HEK293 (cell line): ENCODE measurements around the gene TAGLN.

Source experiments
- BCL11B ChIP-seq: fragments of 450-650 bp; formaldehyde crosslinking; IDR thresholded peaks from 2 replicates; pipeline ENCODE4 v1.5.1; 2016; ENCODE audit warnings: low read depth, missing biosample characterization, missing genetic modification characterization
- GFI1B ChIP-seq: fragments of 450-650 bp; formaldehyde crosslinking; IDR thresholded peaks from 2 replicates; pipeline ENCODE4 v1.5.1; 2016; ENCODE audit warnings: missing biosample characterization, missing genetic modification characterization
- RBAK ChIP-seq: fragments of 450-650 bp; formaldehyde crosslinking; IDR thresholded peaks from 2 replicates; pipeline ENCODE4 v1.5.1; 2016; ENCODE audit warnings: missing biosample characterization, missing genetic modification characterization
- ZNF140 ChIP-seq: fragments of 450-650 bp; formaldehyde crosslinking; IDR thresholded peaks from 2 replicates; pipeline ENCODE4 v1.5.1; 2016; ENCODE audit warnings: missing biosample characterization, missing genetic modification characterization
- ZNF274 ChIP-seq, 2 experiments: fragments of 200-500 bp in 1 of 2; fragments of 450-650 bp in 1 of 2; sonication (Bioruptor generic) in 1 of 2; formaldehyde crosslinking in 1 of 2; IDR thresholded peaks; 2 replicates each; pipeline versions ENCODE4 v1.5.1 to v1.6.1; 2014 to 2016; ENCODE audit warnings: borderline replicate concordance in 1 of 2, inconsistent platforms in 1 of 2, low read length in 1 of 2, missing biosample characterization in 1 of 2, missing genetic modification characterization in 1 of 2
- ZNF416 ChIP-seq: fragments of 450-650 bp; formaldehyde crosslinking; IDR thresholded peaks from 2 replicates; pipeline ENCODE4 v1.5.1; 2016; ENCODE audit warnings: missing biosample characterization, missing genetic modification characterization
- ZNF473 ChIP-seq: fragments of 450-650 bp; formaldehyde crosslinking; IDR thresholded peaks from 2 replicates; pipeline ENCODE4 v1.5.1; 2017; ENCODE audit warnings: missing biosample characterization, missing genetic modification characterization
- ZNF830 ChIP-seq: fragments of 450-650 bp; IDR thresholded peaks from 2 replicates; pipeline ENCODE4 v1.5.0; 2018; ENCODE audit warnings: missing biosample characterization, missing genetic modification characterization, low read depth, mild to moderate bottlenecking, moderate library complexity
- ZNF837 ChIP-seq: fragments of 450-650 bp; formaldehyde crosslinking; IDR thresholded peaks from 2 replicates; pipeline ENCODE4 v1.5.1; 2016; ENCODE audit warnings: missing biosample characterization, missing genetic modification characterization
- TF ChIP-seq, protein P1 (sequence below): fragments of 450-650 bp; formaldehyde crosslinking; IDR thresholded peaks from 2 replicates; pipeline ENCODE4 v1.5.1; 2016; ENCODE audit warnings: missing biosample characterization, missing genetic modification characterization
- TF ChIP-seq, protein P2 (sequence below): fragments of 450-650 bp; formaldehyde crosslinking; IDR thresholded peaks from 2 replicates; pipeline ENCODE4 v1.5.1; 2017; ENCODE audit warnings: missing biosample characterization, mild to moderate bottlenecking, missing genetic modification characterization, moderate library complexity
- TF ChIP-seq, protein P3 (sequence below): fragments of 450-650 bp; formaldehyde crosslinking; IDR thresholded peaks from 2 replicates; pipeline ENCODE4 v1.5.1; 2017; ENCODE audit warnings: missing biosample characterization, missing genetic modification characterization

DNA sequence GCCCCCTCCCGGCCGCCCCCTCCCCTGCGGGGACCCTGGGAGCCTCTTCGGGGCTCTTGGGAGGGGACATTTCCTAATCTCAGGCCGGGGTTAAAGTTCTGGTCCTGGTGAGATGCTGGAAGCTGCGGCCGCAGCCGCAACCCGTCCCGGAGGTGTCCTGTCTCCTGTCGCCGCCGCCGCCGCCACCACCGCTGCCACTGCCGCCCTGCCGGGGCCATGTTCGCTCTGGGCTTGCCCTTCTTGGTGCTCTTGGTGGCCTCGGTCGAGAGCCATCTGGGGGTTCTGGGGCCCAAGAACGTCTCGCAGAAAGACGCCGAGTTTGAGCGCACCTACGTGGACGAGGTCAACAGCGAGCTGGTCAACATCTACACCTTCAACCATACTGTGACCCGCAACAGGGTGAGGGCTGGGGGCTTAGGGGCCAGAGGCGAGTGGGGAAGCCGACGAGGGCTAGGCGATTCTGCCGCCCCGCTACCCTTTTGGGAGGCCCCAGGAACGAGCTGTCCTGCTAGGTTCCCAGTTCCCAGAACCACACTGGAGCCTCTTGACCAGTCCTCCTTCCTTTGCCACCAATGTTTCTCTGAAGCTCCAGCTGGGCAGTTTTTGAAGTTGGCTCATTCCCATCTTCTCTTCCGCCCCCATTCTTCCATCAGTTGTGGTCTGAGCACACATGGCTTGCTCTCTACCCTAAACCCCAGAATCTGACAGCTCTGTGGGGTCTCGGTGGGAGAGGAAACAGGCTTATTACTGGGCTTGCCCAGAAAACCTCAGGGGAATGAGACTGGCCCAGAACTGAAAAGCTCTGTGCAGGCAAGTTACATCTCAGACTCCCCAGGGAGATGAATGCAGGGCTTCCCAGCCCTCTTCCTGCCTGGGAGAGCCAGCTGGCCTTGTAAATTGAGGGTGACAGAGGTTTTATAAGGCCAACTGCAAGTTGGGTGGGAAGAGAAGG, 19.8 kb upstream of the TAGLN start:
- TF ChIP-seq ZNF473 (tag by site-specific recombination), result no peak
- no peak for TF ChIP-seq RBAK (tag by site-specific recombination)
- TF ChIP-seq ZNF830 (tag by site-specific recombination), result no peak
- TF ChIP-seq, protein P1, sequence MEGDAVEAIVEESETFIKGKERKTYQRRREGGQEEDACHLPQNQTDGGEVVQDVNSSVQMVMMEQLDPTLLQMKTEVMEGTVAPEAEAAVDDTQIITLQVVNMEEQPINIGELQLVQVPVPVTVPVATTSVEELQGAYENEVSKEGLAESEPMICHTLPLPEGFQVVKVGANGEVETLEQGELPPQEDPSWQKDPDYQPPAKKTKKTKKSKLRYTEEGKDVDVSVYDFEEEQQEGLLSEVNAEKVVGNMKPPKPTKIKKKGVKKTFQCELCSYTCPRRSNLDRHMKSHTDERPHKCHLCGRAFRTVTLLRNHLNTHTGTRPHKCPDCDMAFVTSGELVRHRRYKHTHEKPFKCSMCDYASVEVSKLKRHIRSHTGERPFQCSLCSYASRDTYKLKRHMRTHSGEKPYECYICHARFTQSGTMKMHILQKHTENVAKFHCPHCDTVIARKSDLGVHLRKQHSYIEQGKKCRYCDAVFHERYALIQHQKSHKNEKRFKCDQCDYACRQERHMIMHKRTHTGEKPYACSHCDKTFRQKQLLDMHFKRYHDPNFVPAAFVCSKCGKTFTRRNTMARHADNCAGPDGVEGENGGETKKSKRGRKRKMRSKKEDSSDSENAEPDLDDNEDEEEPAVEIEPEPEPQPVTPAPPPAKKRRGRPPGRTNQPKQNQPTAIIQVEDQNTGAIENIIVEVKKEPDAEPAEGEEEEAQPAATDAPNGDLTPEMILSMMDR (tag by site-specific recombination), result no peak
- TF ChIP-seq BCL11B (tag by site-specific recombination), result no peak
- TF ChIP-seq ZNF416, result no peak
- no peak for TF ChIP-seq ZNF140 (tag by site-specific recombination)
- TF ChIP-seq, protein P2, sequence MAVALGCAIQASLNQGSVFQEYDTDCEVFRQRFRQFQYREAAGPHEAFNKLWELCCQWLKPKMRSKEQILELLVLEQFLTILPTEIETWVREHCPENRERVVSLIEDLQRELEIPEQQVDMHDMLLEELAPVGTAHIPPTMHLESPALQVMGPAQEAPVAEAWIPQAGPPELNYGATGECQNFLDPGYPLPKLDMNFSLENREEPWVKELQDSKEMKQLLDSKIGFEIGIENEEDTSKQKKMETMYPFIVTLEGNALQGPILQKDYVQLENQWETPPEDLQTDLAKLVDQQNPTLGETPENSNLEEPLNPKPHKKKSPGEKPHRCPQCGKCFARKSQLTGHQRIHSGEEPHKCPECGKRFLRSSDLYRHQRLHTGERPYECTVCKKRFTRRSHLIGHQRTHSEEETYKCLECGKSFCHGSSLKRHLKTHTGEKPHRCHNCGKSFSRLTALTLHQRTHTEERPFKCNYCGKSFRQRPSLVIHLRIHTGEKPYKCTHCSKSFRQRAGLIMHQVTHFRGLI, result no peak
- TF ChIP-seq, protein P3, sequence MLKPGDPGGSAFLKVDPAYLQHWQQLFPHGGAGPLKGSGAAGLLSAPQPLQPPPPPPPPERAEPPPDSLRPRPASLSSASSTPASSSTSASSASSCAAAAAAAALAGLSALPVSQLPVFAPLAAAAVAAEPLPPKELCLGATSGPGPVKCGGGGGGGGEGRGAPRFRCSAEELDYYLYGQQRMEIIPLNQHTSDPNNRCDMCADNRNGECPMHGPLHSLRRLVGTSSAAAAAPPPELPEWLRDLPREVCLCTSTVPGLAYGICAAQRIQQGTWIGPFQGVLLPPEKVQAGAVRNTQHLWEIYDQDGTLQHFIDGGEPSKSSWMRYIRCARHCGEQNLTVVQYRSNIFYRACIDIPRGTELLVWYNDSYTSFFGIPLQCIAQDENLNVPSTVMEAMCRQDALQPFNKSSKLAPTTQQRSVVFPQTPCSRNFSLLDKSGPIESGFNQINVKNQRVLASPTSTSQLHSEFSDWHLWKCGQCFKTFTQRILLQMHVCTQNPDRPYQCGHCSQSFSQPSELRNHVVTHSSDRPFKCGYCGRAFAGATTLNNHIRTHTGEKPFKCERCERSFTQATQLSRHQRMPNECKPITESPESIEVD (tag by site-specific recombination), result no peak
- no peak for TF ChIP-seq GFI1B (tag by site-specific recombination)
- no peak for TF ChIP-seq ZNF837
- TF ChIP-seq ZNF274 (IDR thresholded peaks at IDR 0.05; ENCODE audit: low read length), result no peak
- TF ChIP-seq ZNF274 (tag by site-specific recombination; IDR thresholded peaks at IDR 0.05; ENCODE audit: borderline replicate concordance), result no peak
